DOHH2 (cell line): ENCODE measurements around the gene TTC27.

ENCODE experiments used
- CTCF ChIP-seq: fragments of 200-600 bp; sonication (generic); IDR thresholded peaks from one replicate; pipeline ENCODE4 v1.5.1; 2014; ENCODE audit warnings: antibody characterized with exemption, mild to moderate bottlenecking, low read depth, low read length; ENCODE audit not compliant: poor library complexity, severe bottlenecking
- EZH2phosphoT487 ChIP-seq: fragments of 200-600 bp; sonication (generic); IDR thresholded peaks from 2 replicates; pipeline ENCODE4 v1.6.1; 2017; ENCODE audit warnings: borderline replicate concordance, mild to moderate bottlenecking, antibody characterized with exemption, low read length, moderate library complexity, mixed read lengths

GRCh38 chr2:32633040-32633439 lies 5.2 kb downstream of the TTC27 start:
- no peak for TF ChIP-seq CTCF
- TF ChIP-seq EZH2phosphoT487, result no peak
